Tibial artery (tissue), 4 donors: Measurements from ENCODE around the gene SIGLEC8.
"Not testable (repeated sequence)": the region's sequence is repeated elsewhere in the genome, so short reads cannot be mapped to it uniquely, and the experiment has no call there.

ENCODE experiments used
- DNase-seq, 2 donors: peaks; one replicate each; pipeline ENCODE4 v3.0.0-alpha.2; 2019
- H3K27ac ChIP-seq, 2 donors: fragments of 200-600 bp; sonication (generic) in 1 of 2; 1 replicate in 1 of 2; 2 replicates in 1 of 2; pipeline ENCODE4 v1.5.1; 2018 to 2019; ENCODE audit warnings: mild to moderate bottlenecking in 1 of 2
- H3K27me3 ChIP-seq, 2 donors: fragments of 200-600 bp; sonication (generic) in 1 of 2; one replicate each; pipeline versions ENCODE4 v1.5.1 to v1.6.0; 2016 to 2019
- H3K36me3 ChIP-seq, 3 donors: fragments of 200-600 bp; sonication (generic) in 2 of 3; one replicate each; pipeline ENCODE4 v1.5.1; 2016 to 2019; ENCODE audit warnings: mild to moderate bottlenecking in 2 of 3
- H3K4me1 ChIP-seq, 4 donors: fragments of 200-600 bp; sonication (generic) in 2 of 4; 1 replicate in 3 of 4; 2 replicates in 1 of 4; pipeline ENCODE4 v1.5.1; 2016 to 2019
- H3K4me3 ChIP-seq, 2 donors: fragments of 200-600 bp; sonication (generic) in 1 of 2; 1 replicate in 1 of 2; 2 replicates in 1 of 2; pipeline ENCODE4 v1.5.1; 2018 to 2019; ENCODE audit warnings: mild to moderate bottlenecking in 2 of 2
- H3K9me3 ChIP-seq, 3 donors: fragments of 200-600 bp; sonication (generic) in 1 of 3; one replicate each; pipeline ENCODE4 v1.5.1; 2016 to 2019
- CTCF ChIP-seq, 2 experiments: fragments of 200-600 bp in 1 of 2; fragments of 450-650 bp in 1 of 2; IDR thresholded peaks; one replicate each; pipeline ENCODE4 v1.5.1; 2017 to 2019; ENCODE audit warnings: antibody characterized with exemption in 2 of 2, mild to moderate bottlenecking in 1 of 2, moderate library complexity in 1 of 2
- intact Hi-C: fragments of 100-400 bp; cut with DNase I; formaldehyde crosslinking; loops from one replicate; pipeline ENCODE4 v1.15.0; 2023; ENCODE audit warnings: low total_unique reads

The SIGLEC8 gene

GRCh38 chr19:51448411-51449016 lies 9.7 kb downstream of the SIGLEC8 start:
- intact Hi-C loops: no loop called here
- no peak overlapping the region for H3K4me3 ChIP-seq
- peaks cover 0 to 6% of the 10 kb centered on the region in 2 donors for H3K27me3 ChIP-seq
- TF ChIP-seq CTCF (IDR thresholded peaks at IDR 0.05): no peak
- no peaks in the 10 kb centered on the region for H3K36me3 ChIP-seq
- H3K27ac ChIP-seq: no peak overlapping the region
- H3K9me3 ChIP-seq: no peaks in the 10 kb centered on the region
- no peak for DNase-seq
- H3K4me1 ChIP-seq: no peaks in the 10 kb centered on the region

- Histone ChIP-seq H3K27me3 (peaks cover 0 to 6% of the 10 kb centered on the region in 2 donors), H3K9me3 (no peaks in the 10 kb centered on the region), H3K4me3 (no peak overlapping the region), H3K4me1 (no peaks in the 10 kb centered on the region), H3K36me3 (no peaks in the 10 kb centered on the region), H3K27ac (no peak overlapping the region)
- no peak for TF ChIP-seq CTCF (IDR thresholded peaks at IDR 0.05)
- intact Hi-C loops: no loop called here
- DNase-seq: no peak
These were observed 10.2 kb downstream of the SIGLEC8 start for GRCh38 chr19:51448011-51448410.

GRCh38 chr19:51447510-51447909 lies 10.7 kb downstream of the SIGLEC8 start:
- H3K27ac ChIP-seq, H3K4me3 ChIP-seq, H3K9me3 ChIP-seq, H3K27me3 ChIP-seq, H3K4me1 ChIP-seq, H3K36me3 ChIP-seq, DNase-seq, intact Hi-C loops: not testable (repeated sequence)

GRCh38 chr19:51441410-51442390 lies 16.6 kb downstream of the SIGLEC8 start:
- no peak overlapping the region for H3K4me3 ChIP-seq

GRCh38 chr19:51440846-51441409 lies 17.3 kb downstream of the SIGLEC8 start:
- no peak for DNase-seq
- no peak for TF ChIP-seq CTCF (IDR thresholded peaks at IDR 0.05)
- Histone ChIP-seq H3K4me1 (no peaks in the 10 kb centered on the region), H3K4me3 (no peak overlapping the region), H3K27ac (no peak overlapping the region), H3K9me3 (no peaks in the 10 kb centered on the region), H3K27me3 (peaks cover 0 to 30% of the 10 kb centered on the region in 2 donors), H3K36me3 (no peaks in the 10 kb centered on the region)
- intact Hi-C loops: no loop called here

More at GRCh38 chr19:51441410-51442390, 16.6 kb downstream of the SIGLEC8 start:
- no peak for TF ChIP-seq CTCF (IDR thresholded peaks at IDR 0.05)
- Histone ChIP-seq H3K27ac (no peak overlapping the region), H3K36me3 (no peaks in the 10 kb centered on the region), H3K9me3 (no peaks in the 10 kb centered on the region), H3K27me3 (peaks cover 0 to 30% of the 10 kb centered on the region in 2 donors), H3K4me1 (no peaks in the 10 kb centered on the region)
- no peak for DNase-seq
- intact Hi-C loops: no loop called here

GRCh38 chr19:51440052-51440451 lies 18.2 kb downstream of the SIGLEC8 start:
- Histone ChIP-seq H3K9me3 (no peaks in the 10 kb centered on the region), H3K36me3 (no peaks in the 10 kb centered on the region), H3K27me3 (peaks cover 0 to 31% of the 10 kb centered on the region in 2 donors), H3K4me3 (no peak overlapping the region), H3K4me1 (no peaks in the 10 kb centered on the region), H3K27ac (no peak overlapping the region)
- no peak for TF ChIP-seq CTCF (IDR thresholded peaks at IDR 0.05)
- no peak for DNase-seq
- intact Hi-C loops: no loop called here
